H7 (cell line): ENCODE data around the gene MGAT4C. TPM values are rescaled to one million over a fixed set of nuclear protein-coding genes. Genes with fewer than 3 reads are reported as not detected.

Experiments used
- DNase-seq: peaks from one replicate; pipeline ENCODE4 v3.0.0; 2012
- H3K27me3 ChIP-seq: 2 replicates; pipeline ENCODE4 v1.6.0; 2011; ENCODE audit warnings: mild to moderate bottlenecking, low read length; ENCODE audit not compliant: control insufficient read depth, insufficient read depth
- H3K36me3 ChIP-seq: replicated peaks from 2 replicates; pipeline ENCODE4 v1.5.1; 2011; ENCODE audit warnings: low read length; ENCODE audit not compliant: control insufficient read depth, insufficient read depth
- H3K4me3 ChIP-seq: 2 replicates; pipeline ENCODE4 v1.5.1; 2011; ENCODE audit warnings: low read depth, mild to moderate bottlenecking, control low read depth, low read length, moderate library complexity; ENCODE audit not compliant: insufficient read depth
- total RNA-seq: library from RNA; depleted of rRNA; stranded (reverse); fragments of >200 nt; shearing (Covaris generic); gene quantifications from 2 replicates; pipeline ENCODE4 v1.2.3, GENCODE V29; 2014

MGAT4C gene
- total RNA-seq, 1 experiment from 2014 or later = 12.1 TPM

DNA sequence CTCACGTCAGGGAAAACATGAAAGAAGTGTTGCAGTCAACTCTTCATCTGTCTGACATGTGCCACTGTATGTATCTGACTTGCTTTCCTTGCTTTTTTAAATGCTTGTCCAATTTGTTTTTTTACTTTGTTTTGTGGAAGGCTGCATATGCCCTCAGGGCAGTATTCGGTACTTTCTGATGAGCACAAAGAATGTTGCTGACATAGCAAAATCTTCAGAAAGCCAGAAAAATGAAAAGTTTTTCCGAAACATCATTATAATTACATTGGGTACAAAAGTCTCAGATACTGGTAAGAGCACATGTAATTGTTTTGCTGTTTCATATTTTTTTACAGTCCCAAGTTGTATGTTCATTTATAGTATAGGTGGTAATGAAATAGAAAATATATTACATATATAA lies 237.8 kb downstream of the MGAT4C start:
- Histone ChIP-seq H3K4me3 (no peak overlapping the region), H3K36me3 (no peaks in the 10 kb centered on the region), H3K27me3 (no peaks in the 10 kb centered on the region)
- no peak for DNase-seq

DNA sequence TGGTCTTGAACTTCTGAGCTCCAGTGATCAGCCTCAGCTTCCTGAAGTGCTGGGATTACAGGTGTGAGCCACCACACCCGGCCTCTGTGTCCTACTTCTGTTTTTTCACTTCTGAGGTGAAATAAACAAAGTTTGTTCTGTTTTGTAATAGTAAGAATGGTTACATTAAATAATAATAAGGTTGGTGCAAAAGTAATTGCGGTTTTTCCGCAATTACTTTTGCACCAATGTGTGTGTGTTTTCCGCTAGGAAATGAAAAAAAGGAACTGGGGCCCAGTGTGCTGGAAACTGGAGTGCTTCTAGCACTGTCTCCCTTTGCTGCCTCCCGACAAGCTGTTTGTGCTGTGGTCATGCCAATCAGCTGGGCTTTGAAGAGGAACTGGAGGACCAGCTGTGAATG lies 241.2 kb downstream of the MGAT4C start:
- DNase-seq = no peak
- H3K27me3 ChIP-seq = no peaks in the 10 kb centered on the region
- H3K4me3 ChIP-seq = no peak overlapping the region
- H3K36me3 ChIP-seq = no peaks in the 10 kb centered on the region

DNA sequence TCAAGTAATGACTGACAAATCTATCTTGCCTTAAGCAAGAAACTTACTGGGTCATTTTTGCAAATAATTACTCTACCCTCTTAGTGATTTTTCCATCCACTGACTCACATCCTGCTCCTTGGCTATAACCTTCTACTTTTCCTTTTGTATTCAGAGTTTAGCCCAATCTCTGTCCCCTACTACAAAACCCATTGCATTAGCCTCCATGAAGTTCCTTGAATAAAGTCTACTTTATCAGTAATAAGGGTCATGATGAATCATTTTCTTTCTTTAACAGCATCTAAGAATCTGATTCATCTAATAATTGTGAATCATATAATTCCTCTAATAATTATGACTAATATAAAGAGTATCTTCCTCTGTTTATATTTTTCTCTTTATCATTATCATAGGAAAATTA lies 249.5 kb downstream of the MGAT4C start:
- Histone ChIP-seq H3K36me3 (no peaks in the 10 kb centered on the region), H3K4me3 (no peak overlapping the region), H3K27me3 (no peaks in the 10 kb centered on the region)
- DNase-seq = no peak

DNA sequence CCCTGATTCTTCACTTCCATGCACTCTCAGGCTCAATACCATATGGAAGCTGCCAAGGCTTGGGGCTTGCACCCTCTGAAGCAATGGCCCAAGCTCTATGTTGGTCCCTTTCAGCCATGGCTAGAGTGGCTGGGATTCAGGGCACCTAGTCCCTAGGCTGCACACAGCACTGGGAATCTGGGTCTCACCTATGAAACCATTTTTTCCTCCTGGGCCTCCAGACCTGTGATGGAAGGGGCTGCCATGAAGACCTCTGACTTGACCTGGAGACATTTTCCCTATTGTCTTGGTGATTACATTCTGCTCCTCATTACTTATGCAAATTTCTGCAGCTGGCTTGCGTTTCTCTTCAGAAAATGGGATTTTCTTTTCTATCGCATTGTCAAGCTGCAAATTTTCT lies 258.1 kb downstream of the MGAT4C start:
- DNase-seq = no peak
- Histone ChIP-seq H3K4me3 (no peak overlapping the region), H3K27me3 (no peaks in the 10 kb centered on the region), H3K36me3 (no peaks in the 10 kb centered on the region)

DNA sequence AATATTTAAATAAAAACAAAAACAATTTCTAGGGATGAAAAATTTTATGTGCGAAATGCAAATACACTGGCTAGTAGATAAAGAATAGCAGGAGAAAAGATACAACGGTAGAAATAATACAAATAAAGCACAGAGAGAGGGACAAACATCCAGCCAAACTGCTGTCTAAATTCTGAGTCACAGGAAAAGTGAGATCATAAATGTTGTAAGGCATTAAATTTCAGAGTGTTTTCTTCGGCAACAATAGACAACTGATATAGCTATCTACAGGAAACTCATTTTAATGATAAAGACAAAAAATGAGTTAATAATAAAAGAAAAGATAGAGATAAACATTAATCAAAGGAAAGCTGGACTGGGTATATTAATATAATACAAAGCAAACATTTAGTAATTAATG lies 259.9 kb downstream of the MGAT4C start:
- no peak overlapping the region for H3K4me3 ChIP-seq
- DNase-seq = no peak
- no peaks in the 10 kb centered on the region for H3K36me3 ChIP-seq
- no peaks in the 10 kb centered on the region for H3K27me3 ChIP-seq

DNA sequence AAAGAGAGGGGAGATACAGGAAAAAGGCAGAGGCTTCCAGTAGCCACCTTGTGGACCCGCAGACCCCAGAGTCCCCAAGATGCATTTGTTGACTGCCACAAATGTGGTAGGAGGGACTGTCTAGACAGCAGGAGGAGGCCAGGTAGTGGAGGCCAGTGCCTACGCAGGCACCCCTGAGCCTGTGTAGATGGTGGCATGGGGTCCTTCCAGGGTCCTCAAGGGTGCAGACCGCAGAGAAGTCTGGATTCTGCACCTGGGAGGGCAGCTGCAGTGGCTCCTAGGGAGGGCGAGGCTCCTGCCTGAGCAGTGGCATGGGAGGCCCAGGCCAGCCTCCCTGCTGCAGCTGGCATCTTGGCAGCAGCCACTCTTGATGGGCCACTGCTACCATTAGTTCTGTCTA lies 262.4 kb downstream of the MGAT4C start:
- Histone ChIP-seq H3K4me3 (no peak overlapping the region), H3K36me3 (no peaks in the 10 kb centered on the region), H3K27me3 (no peaks in the 10 kb centered on the region)
- DNase-seq = no peak

DNA sequence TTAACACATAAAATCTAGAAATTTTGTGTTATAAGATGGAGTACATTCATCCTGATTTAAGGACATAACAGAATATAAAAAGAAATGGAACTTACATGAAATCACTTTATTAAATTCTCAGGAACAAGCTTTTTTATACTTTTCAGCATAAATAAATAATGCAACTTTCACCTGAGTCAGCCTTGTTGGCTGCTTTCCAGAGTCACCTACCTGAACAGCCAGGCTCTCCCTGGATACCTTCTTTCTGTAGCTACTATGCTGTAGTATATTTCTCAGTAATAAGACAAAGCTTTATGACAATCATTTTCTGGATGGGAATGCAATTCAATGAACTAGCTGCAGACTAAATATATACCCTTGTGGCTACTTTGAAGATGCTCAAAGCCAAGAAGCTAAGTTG lies 270.2 kb downstream of the MGAT4C start:
- no peaks in the 10 kb centered on the region for H3K27me3 ChIP-seq
- DNase-seq = no peak
- no peaks in the 10 kb centered on the region for H3K36me3 ChIP-seq
- H3K4me3 ChIP-seq = no peak overlapping the region

DNA sequence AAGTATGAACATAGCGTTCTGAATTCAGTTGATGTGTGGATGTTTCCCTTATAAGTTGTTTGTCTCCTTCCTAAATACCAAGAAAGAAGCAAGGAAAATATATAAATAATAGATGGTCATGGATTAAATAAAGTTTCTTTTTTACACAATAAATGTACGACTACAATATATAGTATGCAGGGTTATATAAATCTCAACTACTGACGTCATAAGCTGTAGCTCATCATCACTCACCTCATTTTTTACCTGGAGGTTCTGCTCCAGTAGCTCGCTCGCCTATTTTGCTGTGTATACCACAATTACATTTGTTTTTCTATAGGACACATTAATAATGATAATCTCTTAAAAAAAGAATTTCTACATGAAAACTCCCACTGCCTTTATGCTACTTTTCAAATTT lies 272.6 kb downstream of the MGAT4C start:
- H3K36me3 ChIP-seq = no peaks in the 10 kb centered on the region
- no peaks in the 10 kb centered on the region for H3K27me3 ChIP-seq
- H3K4me3 ChIP-seq = no peak overlapping the region
- DNase-seq = no peak

DNA sequence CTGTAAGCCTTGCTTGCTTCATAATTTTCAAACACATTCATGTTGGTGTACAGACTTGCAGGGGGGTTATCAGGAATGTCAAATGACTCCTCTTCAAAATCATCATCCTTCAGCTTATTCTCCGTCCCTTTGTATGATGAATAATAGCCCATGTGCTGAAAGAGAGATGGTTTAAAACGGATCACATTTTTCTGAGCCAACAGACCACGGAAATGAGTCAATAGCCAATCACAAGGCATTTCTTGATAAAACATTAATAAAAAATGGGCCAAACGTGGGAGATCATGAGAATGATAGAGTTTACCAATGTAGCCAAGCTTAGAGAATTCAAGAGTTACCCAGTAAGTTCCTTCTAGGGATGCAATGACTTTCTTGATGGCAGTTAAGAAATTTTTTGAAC lies 276.6 kb downstream of the MGAT4C start:
- Histone ChIP-seq H3K27me3 (no peaks in the 10 kb centered on the region), H3K36me3 (no peaks in the 10 kb centered on the region), H3K4me3 (no peak overlapping the region)
- no peak for DNase-seq

DNA sequence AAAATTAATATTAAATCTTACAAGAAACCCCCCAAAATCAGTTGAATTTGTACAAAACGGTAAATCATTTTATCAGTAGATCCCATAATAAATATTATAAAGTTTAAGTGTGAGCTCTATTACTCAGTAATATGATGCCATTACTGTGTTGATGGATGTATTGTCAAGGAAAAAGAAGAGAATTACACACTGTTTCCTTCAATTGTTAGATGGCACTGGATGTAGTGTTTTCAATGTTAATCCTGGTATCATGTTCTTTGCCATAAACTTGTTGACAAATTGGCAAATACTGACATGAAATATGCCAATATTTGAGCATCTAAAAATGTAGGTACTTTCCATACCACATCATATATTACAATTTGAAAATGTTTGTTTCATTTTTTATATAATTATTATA lies 280.5 kb downstream of the MGAT4C start:
- Histone ChIP-seq H3K27me3 (no peaks in the 10 kb centered on the region), H3K4me3 (no peak overlapping the region), H3K36me3 (no peaks in the 10 kb centered on the region)
- no peak for DNase-seq

DNA sequence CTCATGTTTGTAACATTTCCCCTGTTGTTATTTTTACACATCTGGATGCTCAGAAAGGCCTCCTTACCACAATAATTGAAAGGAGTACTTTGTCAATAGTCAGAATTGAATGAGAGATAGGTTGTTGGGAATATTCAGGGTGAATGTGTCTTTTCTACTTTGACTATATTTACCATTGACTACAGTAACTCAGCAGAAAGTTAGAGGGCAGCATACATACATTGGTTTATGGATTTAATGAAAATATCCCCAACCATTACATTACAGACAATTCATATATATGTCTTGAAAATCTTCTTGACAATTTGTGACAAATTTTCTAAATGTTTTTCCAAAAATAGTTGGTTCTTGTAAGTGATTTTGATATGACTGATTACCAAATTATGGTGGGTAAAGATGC lies 284.4 kb downstream of the MGAT4C start:
- Histone ChIP-seq H3K27me3 (no peaks in the 10 kb centered on the region), H3K4me3 (no peak overlapping the region), H3K36me3 (no peaks in the 10 kb centered on the region)
- no peak for DNase-seq

DNA sequence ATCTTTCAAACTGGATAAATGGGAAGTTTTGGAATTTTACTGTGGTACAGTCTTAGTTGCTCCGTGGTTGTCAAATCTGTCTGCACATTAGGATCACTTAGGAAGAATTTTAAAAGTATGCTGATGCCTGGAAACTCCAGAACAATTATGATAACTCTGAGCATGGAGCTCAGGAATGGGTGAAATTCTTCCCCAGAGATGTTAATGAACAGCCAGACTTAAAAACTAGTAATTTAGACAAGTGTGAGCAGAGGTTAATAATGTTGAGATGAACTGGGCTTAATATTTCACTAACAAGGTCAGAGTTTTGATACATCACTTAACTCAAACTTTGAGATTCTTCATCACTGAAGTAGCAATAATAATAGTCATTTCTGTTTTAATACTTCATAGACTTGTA lies 287.6 kb downstream of the MGAT4C start:
- no peak for DNase-seq
- Histone ChIP-seq H3K27me3 (no peaks in the 10 kb centered on the region), H3K4me3 (no peak overlapping the region), H3K36me3 (no peaks in the 10 kb centered on the region)

DNA sequence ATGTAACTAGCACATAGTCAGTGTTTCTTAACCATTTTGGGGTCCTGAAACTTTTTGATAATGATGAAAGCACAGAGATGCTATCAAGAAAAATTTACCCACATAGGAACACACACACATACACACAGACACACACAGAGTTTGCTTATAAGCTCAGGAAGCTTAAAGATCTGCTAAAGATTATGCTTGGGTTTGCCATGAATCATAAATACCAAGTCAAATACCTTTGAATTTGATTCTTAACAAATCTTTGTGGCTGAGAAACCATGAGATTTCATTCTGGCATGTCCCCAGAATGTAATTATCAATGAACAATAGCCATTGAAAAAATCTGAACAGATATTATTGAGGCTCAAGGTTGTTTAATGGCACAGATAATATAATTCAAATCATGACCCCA lies 292.9 kb downstream of the MGAT4C start:
- Histone ChIP-seq H3K27me3 (no peaks in the 10 kb centered on the region), H3K4me3 (no peak overlapping the region), H3K36me3 (no peaks in the 10 kb centered on the region)
- no peak for DNase-seq

DNA sequence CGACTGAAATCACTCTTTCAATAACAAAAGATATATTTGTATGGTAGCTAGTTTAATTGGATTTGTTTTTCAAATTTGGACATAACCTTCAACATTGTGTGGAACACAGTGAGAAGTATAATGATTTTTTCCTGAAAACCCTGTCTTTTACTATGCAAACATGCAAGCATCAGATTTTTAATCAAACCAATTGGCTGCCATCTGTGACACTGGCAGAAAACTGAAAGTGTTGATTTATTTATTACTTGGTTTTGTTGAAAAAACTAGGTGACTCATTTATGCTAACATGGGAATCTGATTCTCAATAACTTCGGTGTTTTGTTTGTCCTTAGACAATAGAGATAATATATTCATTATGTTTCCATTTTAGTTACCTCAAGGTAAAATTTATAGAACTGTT lies 300.1 kb downstream of the MGAT4C start:
- no peak overlapping the region for H3K4me3 ChIP-seq
- no peak for DNase-seq
- no peaks in the 10 kb centered on the region for H3K27me3 ChIP-seq
- no peaks in the 10 kb centered on the region for H3K36me3 ChIP-seq

DNA sequence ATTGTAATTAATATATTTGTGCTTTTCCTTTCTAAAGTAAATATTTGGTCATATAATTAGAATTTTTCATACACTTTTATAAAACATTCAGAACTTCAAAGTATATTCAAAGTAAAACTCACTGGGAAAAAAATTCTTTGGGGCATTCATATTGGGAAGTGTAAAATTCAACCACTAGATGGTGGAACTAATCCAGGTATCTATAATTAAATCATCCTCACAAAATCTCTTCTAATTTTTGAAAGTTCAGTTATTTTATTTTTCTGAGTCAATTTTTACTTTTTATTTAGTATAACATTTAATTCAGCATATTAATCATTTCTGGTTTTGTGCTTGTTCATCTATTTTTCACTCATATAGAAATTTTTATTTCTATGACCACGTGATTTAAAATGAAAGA lies 301.1 kb downstream of the MGAT4C start:
- Histone ChIP-seq H3K36me3 (no peaks in the 10 kb centered on the region), H3K27me3 (no peaks in the 10 kb centered on the region), H3K4me3 (no peak overlapping the region)
- no peak for DNase-seq

DNA sequence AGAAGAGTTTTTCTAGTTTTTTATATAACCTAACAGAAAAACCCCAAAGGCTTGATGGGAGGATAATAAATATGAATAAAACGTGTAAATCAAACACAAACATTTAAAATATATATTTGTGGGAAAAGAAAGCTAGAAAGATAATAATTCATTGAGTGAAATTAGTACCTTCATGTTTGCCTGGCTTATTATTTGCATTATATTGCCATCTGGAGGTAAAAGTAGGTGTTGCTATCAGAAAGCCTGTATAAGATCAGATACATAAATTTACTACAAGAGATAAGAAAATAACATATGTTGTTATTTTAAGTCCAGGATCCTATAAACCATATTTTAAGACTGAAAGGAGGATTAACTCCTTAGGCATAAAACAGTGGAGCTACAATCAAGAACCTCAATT lies 304.4 kb downstream of the MGAT4C start:
- DNase-seq = no peak
- H3K27me3 ChIP-seq = no peaks in the 10 kb centered on the region
- H3K36me3 ChIP-seq = no peaks in the 10 kb centered on the region; the same call in 1 of the 2 replicates
- no peak overlapping the region for H3K4me3 ChIP-seq
